Astrocyte of the spinal cord (primary cell): ENCODE results near the gene GALR2.
A peak's percentile ranks its signal among the peaks of the same experiment; 100 is the strongest.

Experiments
- DNase-seq: peaks from one replicate; pipeline ENCODE4 v3.0.0; 2011; ENCODE audit warnings: low read depth, low spot score
- H3K4me3 ChIP-seq: 2 replicates; pipeline ENCODE4 v1.5.1; 2011; ENCODE audit warnings: low read depth, mild to moderate bottlenecking, low read length, moderate library complexity
- CTCF ChIP-seq: IDR thresholded peaks from 2 replicates; pipeline ENCODE4 v1.5.1; 2012; ENCODE audit warnings: low read depth, mild to moderate bottlenecking, low read length, inconsistent platforms
- in situ Hi-C: cut with HindIII; loops from 2 replicates; pipeline ENCODE4 v1.10.0; 2017; ENCODE audit warnings: low sequenced_read_pairs

The GALR2 gene

GRCh38 chr17:76032780-76033108, 41.8 kb upstream of the GALR2 start:
- TF ChIP-seq CTCF = no peak
- no peak for DNase-seq
- in situ Hi-C loops = no loop called here
- H3K4me3 ChIP-seq = no peak overlapping the region

GRCh38 chr17:76033139-76033538, 41.4 kb upstream of the GALR2 start:
- in situ Hi-C loops = no loop called here
- DNase-seq = no peak

GRCh38 chr17:76034428-76035350, 39.9 kb upstream of the GALR2 start:
- DNase-seq = no peak
- TF ChIP-seq CTCF = no peak
- no peak overlapping the region for H3K4me3 ChIP-seq
- in situ Hi-C loops = no loop called here

More at GRCh38 chr17:76033139-76033538, 41.4 kb upstream of the GALR2 start:
- TF ChIP-seq CTCF = no peak
- no peak overlapping the region for H3K4me3 ChIP-seq

- in situ Hi-C loops = no loop called here
- DNase-seq = no peak
- TF ChIP-seq CTCF = no peak
- H3K4me3 ChIP-seq = no peak overlapping the region
These were observed 37.9 kb upstream of the GALR2 start for GRCh38 chr17:76036497-76037261.

DNA sequence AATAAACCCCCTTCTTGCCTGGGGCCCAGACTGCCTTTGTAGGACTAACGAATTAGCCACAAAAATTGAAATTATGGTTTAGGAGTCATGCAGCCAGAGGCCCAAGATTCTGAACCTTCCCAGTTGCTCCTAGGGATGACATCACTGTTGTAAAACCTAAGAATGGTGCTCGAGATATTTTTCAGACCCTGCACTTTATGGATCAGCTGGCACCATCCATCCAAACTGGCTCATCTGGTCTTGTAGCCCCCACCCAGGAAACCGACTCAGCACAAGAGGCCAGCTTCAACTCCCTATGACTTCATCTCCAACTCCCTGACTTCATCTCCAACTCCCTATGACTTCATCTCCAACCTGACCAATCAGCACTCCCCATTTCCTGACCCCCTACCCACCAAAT, 36.5 kb upstream of the GALR2 start:
- H3K4me3 ChIP-seq = no peak overlapping the region
- DNase-seq = no peak
- no peak for TF ChIP-seq CTCF
- in situ Hi-C loops = no loop called here

- no peak overlapping the region for H3K4me3 ChIP-seq
- peak; percentile 17 for DNase-seq
- in situ Hi-C loops = no loop called here
- TF ChIP-seq CTCF = no peak
These were observed 35.5 kb upstream of the GALR2 start for GRCh38 chr17:76039121-76039520.
